ENCODE data around the gene ACD. TPM values are rescaled to one million over a fixed set of nuclear protein-coding genes. Genes with fewer than 3 reads are reported as not detected.

The ACD gene
- total RNA-seq, 1 experiment from 2014 or later, result 34.1 TPM

GRCh38 chr16:67666559-67667452 lies 6.7 kb upstream of the ACD start, which contains the start of the genes C16orf86 and ENKD1:
C16orf86 (plus strand) TSS chr16:67666814; CDS start chr16:67666971, 157 bp downstream.
ENKD1 (minus strand) TSS chr16:67666750; CDS start chr16:67666442, 308 bp downstream.
- no CpG with 5 or more reads among the region's 78 CpGs for WGBS (ENCODE audit: extremely low coverage, insufficient read length, low lambda C conversion rate)
- TF ChIP-seq CTCF (conservative IDR thresholded peaks at IDR 0.05), result no peak
- Histone ChIP-seq H4K91ac (ENCODE audit: insufficient read length, low read depth, low read length) (no peak within 1 kb of the TSS), H3K4me1 (ENCODE audit: insufficient read depth, low read length) (no peaks in the 10 kb centered on the region), H2BK5ac (ENCODE audit: insufficient read length, low read length) (no peak within 1 kb of the TSS), H2BK20ac (ENCODE audit: low read depth, low read length, poor library complexity, severe bottlenecking) (no peak within 1 kb of the TSS), H4K20me1 (ENCODE audit: control insufficient read depth, insufficient read depth, insufficient read length) (no peaks in the 10 kb centered on the region), H2AK5ac (ENCODE audit: insufficient read length, low read length) (no peak within 1 kb of the TSS), H3K27me3 (ENCODE audit: insufficient read depth, low read length) (no peaks in the 10 kb centered on the region), H3T11ph (ENCODE audit: low read length) (no peak within 1 kb of the TSS), H3K27ac (ENCODE audit: insufficient read length, low read depth, low read length) (no peak within 1 kb of the TSS), H3K56ac (ENCODE audit: insufficient read length, low read depth, low read length) (no peak within 1 kb of the TSS), H4K5ac (ENCODE audit: insufficient read length, low read depth, low read length) (no peak within 1 kb of the TSS), H3K4ac (ENCODE audit: low read depth, low read length) (no peak within 1 kb of the TSS), H3K23me2 (ENCODE audit: insufficient read length, low read depth, low read length, poor library complexity, severe bottlenecking) (peaks cover 3% of the 10 kb centered on the region), H2BK15ac (ENCODE audit: low read depth, low read length) (no peak within 1 kb of the TSS), H3K9me3 (ENCODE audit: control insufficient read depth, low read depth, low read length) (no peaks in the 10 kb centered on the region), H3K18ac (ENCODE audit: insufficient read length, low read depth, low read length) (no peak within 1 kb of the TSS), H2AFZ (ENCODE audit: low read length) (no peak within 1 kb of the TSS), H3K79me1 (ENCODE audit: insufficient read depth, low read depth, low read length, poor library complexity, severe bottlenecking) (no peaks in the 10 kb centered on the region), H3K9ac (ENCODE audit: extremely low read depth, insufficient read length, low read length) (no peak within 1 kb of the TSS), H3K23ac (ENCODE audit: insufficient read length, low read depth, low read length) (no peak within 1 kb of the TSS), H2BK120ac (ENCODE audit: low read depth, low read length, poor library complexity, severe bottlenecking) (no peak within 1 kb of the TSS), H2BK12ac (ENCODE audit: insufficient read length, low read depth, low read length) (no peak within 1 kb of the TSS), H4K8ac (replicated peaks; ENCODE audit: insufficient read length, low read depth, low read length) (no peak within 1 kb of the TSS), H3K14ac (ENCODE audit: insufficient read depth, low read length) (no peak within 1 kb of the TSS), H3K4me2 (ENCODE audit: insufficient read depth, insufficient read length, low read length) (peak within 1 kb of the TSS; percentile 56), H3K79me2 (ENCODE audit: insufficient read depth, low read length) (no peaks in the 10 kb centered on the region)
- Mint-ChIP-seq H3K4me3 (peak within 1 kb of the TSS; percentile 78 to 85), H3K27ac (peak within 1 kb of the TSS in 1 of 3 experiments; percentile 85; a peak in 1 of 7 replicates), H3K27me3 (ENCODE audit: low read depth) (peaks cover 4% of the 10 kb centered on the region), H3K36me3 (ENCODE audit: insufficient read depth in 1 of 3, low read depth in 3 of 3) (peaks cover 3 to 11% (median 7%) of the 10 kb centered on the region in 3 experiments; a peak in 5 of 7 replicates), H3K4me1 (peaks cover 7 to 22% of the 10 kb centered on the region in 2 experiments; a peak in 3 of 4 replicates), H3K9me3 (no peaks in the 10 kb centered on the region)
- DNase-seq, result peak; percentile 87

Measured in H9 (cell line).